ENCODE results near the gene CLIP4.

DNA sequence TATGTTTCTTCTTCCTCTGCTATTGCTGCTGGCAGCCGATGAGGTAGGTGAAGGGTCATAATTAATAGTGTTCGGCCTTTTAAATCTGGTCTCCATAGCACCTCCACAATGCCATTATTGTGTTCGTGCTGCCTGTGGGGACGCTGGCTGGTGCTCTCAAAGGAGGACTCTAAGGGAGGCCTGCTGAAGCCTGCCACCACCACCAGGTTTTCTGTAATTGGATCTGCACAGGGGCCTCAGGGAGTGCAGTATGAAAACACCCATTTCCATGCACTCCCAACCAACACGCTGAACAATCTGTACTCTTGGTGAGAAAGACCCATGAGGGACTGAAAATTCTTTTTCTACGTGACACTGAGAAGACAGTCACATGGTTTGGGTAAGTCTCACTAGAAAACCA, 17.6 kb upstream of the CLIP4 start:
- TF ChIP-seq CTCF (IDR thresholded peaks at IDR 0.05) (no peak), REST (IDR thresholded peaks at IDR 0.05; ENCODE audit: low read depth, low read length) (no peak), FOXJ3 (CRISPR knock-in tag; IDR thresholded peaks at IDR 0.05) (no peak), SMC3 (IDR thresholded peaks at IDR 0.05; ENCODE audit: low read depth, low read length) (no peak), RAD21 (IDR thresholded peaks at IDR 0.05; ENCODE audit: low read length) (no peak), TEAD4 (IDR thresholded peaks at IDR 0.05; ENCODE audit: borderline replicate concordance, insufficient read depth) (no peak), POLR2AphosphoS5 (IDR thresholded peaks at IDR 0.05; ENCODE audit: low read depth, low read length) (no peak), ZBTB33 (IDR thresholded peaks at IDR 0.05; ENCODE audit: borderline replicate concordance, low read depth) (no peak), EZH2phosphoT487 (IDR thresholded peaks at IDR 0.05; ENCODE audit: borderline replicate concordance, low read depth) (no peak), YY1 (IDR thresholded peaks at IDR 0.05; ENCODE audit: low read depth) (no peak), RCOR1 (IDR thresholded peaks at IDR 0.05; ENCODE audit: low read length) (no peak)
- TF ChIP-seq, protein P1, sequence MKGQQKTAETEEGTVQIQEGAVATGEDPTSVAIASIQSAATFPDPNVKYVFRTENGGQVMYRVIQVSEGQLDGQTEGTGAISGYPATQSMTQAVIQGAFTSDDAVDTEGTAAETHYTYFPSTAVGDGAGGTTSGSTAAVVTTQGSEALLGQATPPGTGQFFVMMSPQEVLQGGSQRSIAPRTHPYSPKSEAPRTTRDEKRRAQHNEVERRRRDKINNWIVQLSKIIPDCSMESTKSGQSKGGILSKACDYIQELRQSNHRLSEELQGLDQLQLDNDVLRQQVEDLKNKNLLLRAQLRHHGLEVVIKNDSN (IDR thresholded peaks at IDR 0.05; ENCODE audit: borderline replicate concordance, low read depth), result no peak

Measured in SK-N-SH (cell line).